NCI-H128 (cell line): ENCODE results near the gene DYSF.
"Not testable (repeated sequence)": the region's sequence is repeated elsewhere in the genome, so short reads cannot be mapped to it uniquely, and the experiment has no call there.

Experiments used
- DNase-seq: peaks from one replicate; lab custom pipeline; 2025; ENCODE audit not compliant: unreplicated experiment; lab: John Stamatoyannopoulos, UW

DYSF gene

GRCh38 chr2:71634567-71634966 is 181.2 kb downstream of the DYSF start:
- DNase-seq, result no peak

GRCh38 chr2:71635798-71636197 is 182.4 kb downstream of the DYSF start:
- no peak for DNase-seq

- DNase-seq, result no peak
These were observed 183.8 kb downstream of the DYSF start for GRCh38 chr2:71637168-71637567.

GRCh38 chr2:71637736-71638135 is 184.4 kb downstream of the DYSF start:
- DNase-seq, result no peak

DNA sequence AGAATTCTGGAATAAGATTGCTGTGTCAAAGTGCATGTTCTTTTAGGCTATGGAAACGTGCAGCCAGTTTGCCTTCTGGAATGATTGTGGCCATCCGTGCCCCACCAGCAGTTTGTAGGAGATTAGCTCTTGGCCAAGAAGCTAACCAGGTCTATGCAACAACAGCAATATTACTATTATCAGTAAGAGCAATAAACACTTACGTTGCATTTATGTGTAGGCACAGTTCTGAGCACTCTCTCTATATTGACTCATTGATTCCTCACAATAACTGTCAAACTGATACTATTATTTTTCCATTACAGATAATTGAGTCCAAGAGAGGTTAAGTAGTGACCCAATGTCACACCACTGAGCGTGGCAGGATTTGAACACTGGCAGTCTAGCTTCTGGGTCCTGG is 186.4 kb downstream of the DYSF start:
- no peak for DNase-seq

DNA sequence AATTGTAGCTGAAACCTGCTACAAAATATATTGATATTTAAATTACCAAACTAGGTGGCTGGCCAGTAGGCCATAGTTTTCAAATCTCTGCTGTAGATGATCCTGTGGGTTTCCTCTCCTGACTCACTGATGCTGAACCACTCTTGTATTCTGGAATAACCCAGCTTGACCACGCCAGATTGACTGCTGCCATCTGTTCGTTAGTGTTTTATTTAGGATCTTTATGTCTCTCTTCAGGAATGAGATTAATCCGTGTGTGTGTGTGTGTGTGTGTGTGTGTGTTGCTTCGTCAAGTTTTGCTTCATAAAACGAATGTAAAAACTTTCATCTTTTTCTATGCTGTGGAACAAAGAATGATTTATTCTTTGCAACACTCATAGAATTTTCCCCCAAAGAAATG is 187.1 kb downstream of the DYSF start:
- no peak for DNase-seq

DNA sequence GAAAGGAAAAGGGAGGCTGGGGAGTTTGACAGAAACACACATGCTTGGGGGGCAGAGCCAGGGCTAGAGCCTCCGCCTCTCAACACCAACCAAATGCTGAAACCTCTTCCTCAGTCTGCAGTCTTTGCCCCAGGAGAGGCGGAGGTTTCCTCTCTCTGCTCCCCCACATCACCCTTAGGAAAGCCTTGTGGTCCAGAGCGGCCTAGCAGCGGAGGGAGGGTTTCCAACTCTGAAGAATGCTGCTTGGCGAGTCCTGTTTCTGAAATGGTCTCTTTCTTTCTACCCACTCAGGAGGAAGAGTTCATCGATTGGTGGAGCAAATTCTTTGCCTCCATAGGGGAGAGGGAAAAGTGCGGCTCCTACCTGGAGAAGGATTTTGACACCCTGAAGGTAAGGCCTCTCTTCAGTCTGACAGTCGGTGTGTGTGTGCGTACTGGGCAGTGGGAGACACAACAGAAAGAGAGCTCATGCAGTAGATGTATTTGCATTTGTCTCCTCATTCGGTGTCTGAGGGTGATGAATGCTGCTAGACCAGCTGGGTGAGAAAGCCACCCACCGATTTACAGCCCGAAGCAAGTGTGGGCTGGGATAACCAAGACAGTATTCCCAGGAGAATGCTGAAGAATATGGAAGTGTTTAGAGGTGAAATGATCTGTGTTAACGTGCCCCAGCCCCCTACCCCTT is 190.5 kb downstream of the DYSF start:
- DNase-seq, result no peak

- DNase-seq, result no peak
These were observed 192.7 kb downstream of the DYSF start for GRCh38 chr2:71646028-71646427.

- DNase-seq, result no peak
These were observed 194.0 kb downstream of the DYSF start for GRCh38 chr2:71647356-71647755.

DNA sequence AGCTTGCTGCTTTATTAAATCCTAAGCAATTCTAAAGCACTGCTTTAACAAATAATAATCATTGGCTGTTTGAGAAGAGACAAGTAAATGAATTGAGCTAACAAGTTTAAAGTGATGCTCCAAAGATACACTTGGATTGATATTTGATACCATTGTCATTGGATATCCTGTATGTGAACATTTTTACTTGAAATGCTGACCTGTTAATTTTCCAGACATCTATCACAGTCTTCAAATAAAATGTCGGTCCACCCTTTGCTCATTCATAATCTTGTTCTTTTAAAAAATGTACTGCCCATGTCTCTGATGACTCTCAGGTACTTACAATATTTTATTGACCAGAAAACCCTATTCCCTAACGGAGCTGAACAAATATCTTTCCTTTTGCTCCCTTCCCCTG is 202.1 kb downstream of the DYSF start:
- no peak for DNase-seq

DNA sequence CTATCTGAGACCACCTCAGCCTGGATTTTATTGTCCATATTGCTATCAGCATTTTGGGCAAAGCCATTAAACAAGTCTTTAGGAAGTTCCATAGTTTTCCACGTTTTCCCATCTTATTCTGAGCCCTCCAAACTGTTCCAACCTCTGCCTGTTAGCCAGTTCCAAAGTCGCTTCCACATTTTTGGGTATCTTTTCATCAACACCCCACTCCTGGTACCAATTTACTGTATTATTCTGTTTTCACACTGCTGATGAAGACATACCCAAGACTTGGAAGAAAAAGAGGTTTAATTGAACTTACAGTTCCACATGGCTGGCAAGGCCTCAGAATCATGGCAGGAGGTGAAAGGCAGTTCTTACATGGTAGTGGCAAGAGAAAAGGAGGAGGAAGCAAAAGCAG is 204.9 kb downstream of the DYSF start:
- not testable (repeated sequence) for DNase-seq

DNA sequence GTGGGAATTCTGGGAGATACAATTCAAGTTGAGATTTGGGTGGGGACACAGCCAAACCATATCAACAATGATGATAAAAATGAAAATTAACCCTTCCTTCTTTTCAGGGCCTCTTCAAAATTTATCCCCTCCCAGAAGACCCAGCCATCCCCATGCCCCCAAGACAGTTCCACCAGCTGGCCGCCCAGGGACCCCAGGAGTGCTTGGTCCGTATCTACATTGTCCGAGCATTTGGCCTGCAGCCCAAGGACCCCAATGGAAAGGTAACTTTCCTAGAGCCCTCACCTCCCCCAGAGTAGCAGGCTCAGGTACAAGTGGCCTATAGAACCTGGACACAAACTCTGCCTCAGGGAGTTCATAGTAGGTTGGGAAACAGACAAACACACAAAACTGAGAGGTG is 205.4 kb downstream of the DYSF start:
- DNase-seq, result no peak

DNA sequence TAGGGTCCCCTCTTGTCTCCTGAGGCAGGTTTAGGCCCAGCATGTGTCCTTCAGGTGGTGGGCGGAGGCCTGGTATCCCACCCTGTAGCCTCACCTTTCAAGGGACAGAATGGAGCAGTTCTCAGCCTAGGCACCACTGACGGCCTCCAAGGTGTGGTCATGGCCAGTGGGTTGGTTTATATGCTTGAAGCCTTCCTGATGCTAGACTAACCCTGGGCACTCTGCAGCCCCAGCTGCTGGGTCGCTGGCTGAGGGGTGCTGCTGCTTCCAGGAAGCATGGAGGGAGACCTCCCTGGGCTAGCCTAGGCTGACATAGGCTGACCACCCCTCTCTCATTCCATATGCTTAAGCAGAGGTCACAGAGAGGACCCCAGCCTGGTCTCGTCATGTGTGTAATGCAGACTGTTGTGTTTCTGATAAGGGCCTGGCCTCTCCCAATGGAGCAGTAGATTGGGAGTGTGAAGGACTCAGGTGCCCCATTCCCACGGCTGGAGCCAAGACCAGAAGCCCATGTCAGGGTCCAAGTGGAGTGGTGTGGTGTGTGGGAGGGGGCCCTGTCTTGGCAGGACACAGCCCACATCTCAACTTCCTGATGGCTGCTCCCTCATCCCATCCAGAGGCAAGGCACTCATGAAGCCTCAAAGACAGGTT is 206.6 kb downstream of the DYSF start:
- no peak for DNase-seq

DNA sequence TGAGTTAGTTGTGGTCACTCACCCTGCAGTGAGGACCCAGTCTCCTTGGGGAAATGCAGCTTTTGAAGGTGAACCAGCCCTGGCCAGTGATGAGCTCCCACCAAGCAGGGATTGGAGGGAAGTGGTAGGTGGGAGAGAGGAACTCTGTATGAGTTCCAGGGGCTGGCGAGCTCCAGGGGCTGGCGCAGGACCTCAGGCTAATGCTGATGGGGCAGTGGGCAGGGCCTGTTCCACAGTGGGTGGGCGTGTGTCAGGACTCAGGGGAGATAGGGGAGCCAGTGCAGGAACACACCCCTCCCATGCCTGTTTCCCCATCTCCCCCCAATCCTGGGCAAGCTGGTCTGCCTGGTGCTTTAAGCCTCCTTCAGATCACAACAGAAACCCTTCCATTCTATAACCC is 208.4 kb downstream of the DYSF start:
- no peak for DNase-seq

- DNase-seq, result no peak
These were observed 209.5 kb downstream of the DYSF start for GRCh38 chr2:71662665-71663394.

GRCh38 chr2:71664161-71664560 is 210.8 kb downstream of the DYSF start:
- DNase-seq, result no peak

DNA sequence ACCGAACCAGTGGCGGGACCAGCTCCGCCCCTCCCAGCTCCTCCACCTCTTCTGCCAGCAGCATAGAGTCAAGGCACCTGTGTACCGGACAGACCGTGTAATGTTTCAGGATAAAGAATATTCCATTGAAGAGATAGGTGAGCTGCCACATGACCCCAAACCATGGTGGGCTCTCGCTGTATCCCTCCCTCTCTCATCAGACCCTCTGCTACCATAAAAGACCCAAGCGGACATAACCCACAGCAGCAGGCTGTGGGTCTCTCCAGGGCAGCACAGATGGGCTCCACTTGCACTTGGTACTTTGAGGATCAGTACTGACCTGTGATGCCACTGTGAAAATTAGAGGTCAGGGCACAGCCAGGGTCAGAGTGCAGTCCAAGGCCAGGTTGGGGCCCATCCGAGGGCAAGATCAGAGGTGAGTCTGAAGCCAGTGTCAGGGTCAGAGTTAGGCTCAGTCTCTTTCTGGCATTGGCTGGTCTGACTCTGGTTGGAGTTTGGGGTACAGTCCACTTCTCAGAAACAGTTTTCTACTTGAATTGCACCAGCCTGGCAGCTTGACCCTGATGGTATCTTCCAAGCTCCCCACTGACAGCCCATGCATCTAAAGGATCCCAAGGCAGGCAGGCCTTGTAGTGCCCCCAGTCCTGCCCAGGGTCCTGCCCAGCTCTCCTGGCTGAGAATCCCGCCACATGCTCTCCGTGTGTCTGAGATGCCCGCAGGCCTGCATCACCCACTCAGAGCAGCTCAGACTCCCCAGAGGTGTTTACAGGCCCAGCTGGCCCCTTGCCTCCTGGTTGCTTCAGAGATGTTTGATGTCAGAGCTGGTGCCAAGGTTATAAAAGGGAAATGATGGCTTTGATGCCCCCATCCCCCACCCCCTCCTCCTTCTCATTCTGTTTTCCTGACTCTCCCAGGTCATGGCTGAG is 212.1 kb downstream of the DYSF start:
- no peak for DNase-seq

DNA sequence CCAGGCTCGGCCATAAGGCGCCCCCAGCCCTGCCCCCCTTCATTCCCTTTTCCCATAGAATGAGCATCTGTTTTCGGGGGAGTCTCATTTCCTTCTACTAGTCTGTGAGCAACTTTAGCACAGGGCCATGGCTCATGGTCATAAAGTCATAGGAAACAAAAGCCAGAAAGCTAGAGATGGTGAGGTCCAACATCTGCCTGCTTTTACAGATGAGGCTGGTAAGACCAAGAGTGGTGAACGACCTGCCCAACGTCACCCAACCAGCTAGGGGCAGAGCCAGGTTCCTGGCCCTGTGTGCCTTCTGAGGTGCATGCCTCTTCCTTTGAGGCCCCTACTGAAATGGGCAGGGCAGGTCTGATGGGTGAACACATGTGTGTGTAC is 212.7 kb downstream of the DYSF start:
- no peak for DNase-seq

DNA sequence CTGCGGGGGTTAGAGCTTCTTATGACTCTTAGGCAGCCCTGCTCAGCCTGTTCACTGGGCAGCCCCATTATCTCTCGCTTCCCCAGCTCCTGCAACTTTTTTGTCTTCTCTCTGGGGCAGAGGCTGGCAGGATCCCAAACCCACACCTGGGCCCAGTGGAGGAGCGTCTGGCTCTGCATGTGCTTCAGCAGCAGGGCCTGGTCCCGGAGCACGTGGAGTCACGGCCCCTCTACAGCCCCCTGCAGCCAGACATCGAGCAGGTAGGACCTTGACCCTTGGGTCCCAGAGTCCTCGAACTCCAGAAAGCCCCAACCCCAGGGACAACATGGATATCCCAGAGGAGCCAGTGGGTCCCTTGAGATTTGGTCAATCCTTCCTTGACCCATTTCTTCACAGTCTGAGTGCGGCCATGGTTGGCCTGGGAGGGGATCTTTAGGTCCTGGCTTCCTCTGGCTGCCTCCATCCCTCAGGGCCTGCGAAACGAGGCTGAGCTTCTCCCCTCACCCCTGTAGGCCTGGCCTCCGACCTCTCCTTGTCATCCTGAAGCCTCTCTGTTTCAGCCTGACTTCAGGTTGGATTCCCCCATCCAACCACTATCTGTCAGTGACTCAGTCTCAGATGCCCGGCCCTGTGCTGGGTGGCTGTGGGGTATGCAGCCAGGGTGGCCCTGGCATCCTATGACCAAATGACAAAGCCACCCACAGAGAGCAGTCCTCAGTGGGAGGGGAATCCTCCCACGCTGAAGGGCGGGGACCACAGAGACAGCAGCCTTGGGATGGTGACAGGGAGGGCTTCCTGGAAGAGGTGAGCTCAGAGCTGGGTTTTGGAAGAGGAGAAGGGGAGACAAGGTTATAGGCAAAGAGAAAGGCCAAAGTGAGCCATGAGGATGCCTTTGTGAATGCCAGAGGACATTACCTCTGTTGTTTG is 214.2 kb downstream of the DYSF start:
- no peak for DNase-seq

- DNase-seq, result no peak
These were observed 215.1 kb downstream of the DYSF start for GRCh38 chr2:71668326-71669057.
